HG02943 (cell line): ENCODE measurements around the gene MED12L.

ENCODE experiments used
- ATAC-seq: cut with Tn5 transposase; IDR thresholded peaks from one replicate; pipeline ENCODE4 v1.9.1; 2021; ENCODE audit warnings: mild to moderate bottlenecking, low read depth, moderate library complexity; ENCODE audit not compliant: unreplicated experiment

Gene MED12L

GRCh38 chr3:151281671-151282324 is 196.3 kb downstream of the MED12L start:
- ATAC-seq, result no peak

- ATAC-seq, result no peak
Observed at GRCh38 chr3:151282921-151283320, 197.5 kb downstream of the MED12L start.

- no peak for ATAC-seq
Observed at GRCh38 chr3:151283387-151283786, 197.9 kb downstream of the MED12L start.

- ATAC-seq, result no peak
Observed at GRCh38 chr3:151283907-151284461, 198.5 kb downstream of the MED12L start.

- no peak for ATAC-seq
Observed at GRCh38 chr3:151285940-151286339, 200.5 kb downstream of the MED12L start.

- ATAC-seq, result no peak
Observed at GRCh38 chr3:151289445-151289844, 204.0 kb downstream of the MED12L start.

- ATAC-seq, result no peak
Observed at GRCh38 chr3:151290673-151291072, 205.2 kb downstream of the MED12L start.

- ATAC-seq, result no peak
Observed at GRCh38 chr3:151293127-151293526, 207.7 kb downstream of the MED12L start.

- ATAC-seq, result no peak
Observed at GRCh38 chr3:151296226-151296625, 210.8 kb downstream of the MED12L start.

- no peak for ATAC-seq
Observed at GRCh38 chr3:151297429-151297828, 212.0 kb downstream of the MED12L start.

GRCh38 chr3:151299006-151299405 is 213.5 kb downstream of the MED12L start:
- no peak for ATAC-seq

GRCh38 chr3:151300539-151300938 is 215.1 kb downstream of the MED12L start:
- no peak for ATAC-seq

GRCh38 chr3:151301787-151302186 is 216.3 kb downstream of the MED12L start:
- ATAC-seq, result no peak

GRCh38 chr3:151303751-151304150 is 218.3 kb downstream of the MED12L start:
- no peak for ATAC-seq

GRCh38 chr3:151305060-151305774 is 219.8 kb downstream of the MED12L start:
- no peak for ATAC-seq

- ATAC-seq, result no peak
Observed at GRCh38 chr3:151305775-151306151, 220.3 kb downstream of the MED12L start.

- no peak for ATAC-seq
Observed at GRCh38 chr3:151306168-151306810, 220.8 kb downstream of the MED12L start.

- ATAC-seq, result no peak
Observed at GRCh38 chr3:151307131-151307530, 221.7 kb downstream of the MED12L start.

- ATAC-seq, result no peak
Observed at GRCh38 chr3:151307583-151308488, 222.4 kb downstream of the MED12L start.

- no peak for ATAC-seq
Observed at GRCh38 chr3:151309566-151309965, 224.1 kb downstream of the MED12L start.
